GM18498 (cell line): ENCODE data around the gene KRT82.

Source experiments
- ATAC-seq: cut with Tn5 transposase; IDR thresholded peaks from one replicate; pipeline ENCODE4 v1.9.1; 2021; ENCODE audit warnings: mild to moderate bottlenecking, moderate library complexity; ENCODE audit not compliant: unreplicated experiment

Gene KRT82

DNA sequence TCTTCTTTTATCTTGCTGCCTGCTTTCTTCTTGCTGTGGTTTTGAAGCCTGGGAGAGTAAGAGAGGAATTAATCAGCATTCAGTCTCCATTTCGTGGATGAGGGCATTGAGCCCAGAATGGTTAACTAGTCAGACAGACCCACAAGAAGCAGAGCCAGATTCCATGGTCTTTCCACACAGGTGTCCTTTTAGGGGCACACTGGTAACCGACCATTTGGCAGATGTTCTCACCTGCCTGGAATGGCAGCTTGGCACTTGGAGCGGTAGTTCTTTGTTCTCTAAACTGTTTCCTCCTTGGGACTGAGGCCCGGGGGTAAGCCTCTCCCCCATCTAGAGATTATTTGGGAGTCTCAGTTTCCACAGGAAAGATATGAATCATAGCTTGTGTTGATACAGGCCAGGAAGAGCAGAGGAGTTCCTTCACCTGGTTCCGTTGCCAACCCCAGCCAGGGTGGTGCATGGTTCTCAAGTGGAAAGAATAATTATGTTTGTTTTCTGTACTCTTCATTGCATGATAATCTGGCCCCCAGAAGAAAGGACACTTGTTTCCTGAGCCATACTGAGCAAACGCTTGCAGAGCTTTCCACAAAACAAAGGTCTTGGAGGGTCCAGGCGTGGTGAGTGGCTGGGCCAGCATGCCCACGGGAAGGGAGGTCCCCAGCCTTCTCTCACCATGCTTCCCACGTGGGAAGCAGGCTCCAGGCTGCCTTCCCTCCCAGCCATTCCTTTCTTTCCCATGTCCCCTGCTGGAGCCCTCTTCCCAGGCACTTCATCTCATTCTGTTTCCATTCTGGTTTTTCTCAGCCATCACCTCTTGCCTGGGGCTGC, 30.1 kb upstream of the KRT82 start:
- ATAC-seq, result no peak

DNA sequence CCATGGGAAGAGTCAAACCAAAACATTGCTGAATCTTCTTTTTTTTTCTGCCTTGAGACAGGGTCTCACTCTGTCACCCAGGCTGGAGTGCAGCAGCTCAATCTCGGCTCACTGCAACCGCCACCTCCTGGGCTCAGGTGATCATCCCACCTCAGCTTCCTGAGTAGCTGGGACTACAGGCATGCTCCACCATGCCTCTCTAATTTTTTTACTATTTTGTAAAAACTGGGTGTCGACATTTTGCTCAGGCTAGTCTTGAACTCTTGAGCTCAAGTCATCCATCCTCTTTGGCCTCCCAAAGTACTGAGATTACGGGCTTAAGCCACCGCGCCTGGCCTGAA, 29.5 kb upstream of the KRT82 start:
- ATAC-seq, result no peak

DNA sequence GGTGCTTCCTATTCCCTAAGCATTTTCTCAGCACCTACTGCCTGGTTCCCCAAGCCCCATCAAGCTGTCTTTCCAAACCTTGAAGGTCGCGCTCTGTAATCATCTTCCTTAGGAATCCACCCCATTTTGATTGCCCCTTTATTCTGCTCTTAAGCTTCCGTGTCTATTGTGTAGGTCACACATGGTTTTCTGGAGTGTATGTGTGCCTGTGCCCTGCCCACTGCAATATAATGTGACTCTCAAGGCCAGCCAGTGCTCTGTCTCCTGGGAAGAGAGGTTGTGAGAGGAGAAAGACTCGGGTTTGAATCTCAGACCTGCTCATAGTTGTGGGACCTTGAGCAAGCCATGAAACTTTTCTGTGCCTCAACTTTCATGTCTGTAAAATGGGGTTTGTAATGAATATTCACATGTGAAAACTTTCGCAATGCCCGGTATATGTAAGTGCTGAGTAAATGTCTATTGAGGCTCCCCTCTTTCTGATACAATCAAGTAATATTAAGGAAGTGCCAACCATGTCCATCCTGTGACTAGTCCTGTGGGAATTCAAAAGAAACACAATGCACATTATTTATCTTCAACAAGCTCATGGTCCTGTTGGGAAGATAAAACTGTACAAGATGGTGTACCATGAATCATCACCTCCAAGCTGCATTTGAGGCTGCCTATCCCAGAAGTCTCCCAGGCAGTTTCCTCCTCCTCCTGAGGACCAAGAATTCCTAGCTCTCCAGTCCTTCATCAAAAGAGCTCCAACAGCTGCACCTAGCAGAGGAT, 28.8 kb upstream of the KRT82 start:
- no peak for ATAC-seq

DNA sequence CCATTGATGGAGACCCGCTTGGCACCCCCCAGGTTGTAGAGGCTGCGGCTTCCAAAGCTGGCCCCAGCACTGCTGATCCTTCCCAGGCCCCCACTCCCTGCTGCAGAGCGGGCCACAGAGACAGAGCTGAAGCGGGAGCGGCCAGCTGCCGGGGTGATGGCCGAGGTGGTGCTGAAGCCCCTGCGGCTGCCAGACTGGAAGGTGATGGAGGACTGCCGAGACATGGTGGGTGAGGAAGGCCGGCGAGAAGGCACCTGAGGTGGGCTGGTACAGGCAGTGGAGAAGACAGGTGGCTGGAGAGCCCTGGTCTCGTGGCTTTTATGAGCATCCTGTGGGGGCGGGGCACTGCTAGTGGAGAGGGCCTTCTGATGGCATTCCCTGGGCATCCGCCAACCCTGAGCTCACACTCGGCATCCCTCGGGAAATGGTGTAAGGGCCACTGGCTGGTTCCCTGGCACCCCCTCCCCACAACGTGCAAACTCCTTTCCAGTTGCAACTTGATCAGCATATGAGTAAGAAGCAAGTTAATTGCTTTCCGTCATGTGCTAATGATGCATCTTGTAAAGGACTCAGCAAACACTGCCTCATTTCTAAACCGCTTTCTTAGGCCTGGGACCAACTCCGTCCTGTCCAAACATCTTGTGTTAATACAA, 28.1 kb upstream of the KRT82 start, which contains the start of gene KRT75:
Gene KRT75, minus strand, starts transcription at position 291 of the 653 bp plus-strand sequence. Its CDS starts 67 bp downstream, at position 224.
- ATAC-seq, result no peak

DNA sequence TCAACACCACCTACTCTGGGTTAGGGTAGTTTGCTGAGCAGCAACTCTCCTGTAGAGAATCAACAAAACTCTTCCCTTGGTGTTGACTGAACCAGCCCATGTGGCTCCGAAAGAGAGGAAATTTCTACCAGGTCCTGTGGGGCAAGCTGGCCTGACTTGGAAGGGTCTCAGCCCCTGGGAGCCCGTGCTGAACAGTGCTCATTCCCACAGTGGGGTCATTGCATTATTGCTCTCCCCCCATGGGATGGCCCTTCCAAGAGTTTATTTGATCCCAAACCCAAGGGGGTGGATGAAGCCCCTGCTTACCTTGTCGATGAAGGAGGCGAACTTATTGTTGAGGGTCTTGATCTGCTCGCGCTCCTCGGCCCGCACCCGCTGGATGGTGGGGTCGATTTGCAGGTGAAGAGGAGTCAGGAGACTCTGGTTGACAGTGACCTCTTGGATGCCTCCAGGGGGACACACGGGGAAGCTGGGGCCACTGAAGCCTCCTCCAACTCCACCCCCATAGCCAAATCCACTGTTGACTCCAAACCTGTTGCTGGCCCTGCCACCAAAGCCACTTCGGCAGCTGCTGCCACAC, 27.5 kb upstream of the KRT82 start:
- ATAC-seq, result no peak

DNA sequence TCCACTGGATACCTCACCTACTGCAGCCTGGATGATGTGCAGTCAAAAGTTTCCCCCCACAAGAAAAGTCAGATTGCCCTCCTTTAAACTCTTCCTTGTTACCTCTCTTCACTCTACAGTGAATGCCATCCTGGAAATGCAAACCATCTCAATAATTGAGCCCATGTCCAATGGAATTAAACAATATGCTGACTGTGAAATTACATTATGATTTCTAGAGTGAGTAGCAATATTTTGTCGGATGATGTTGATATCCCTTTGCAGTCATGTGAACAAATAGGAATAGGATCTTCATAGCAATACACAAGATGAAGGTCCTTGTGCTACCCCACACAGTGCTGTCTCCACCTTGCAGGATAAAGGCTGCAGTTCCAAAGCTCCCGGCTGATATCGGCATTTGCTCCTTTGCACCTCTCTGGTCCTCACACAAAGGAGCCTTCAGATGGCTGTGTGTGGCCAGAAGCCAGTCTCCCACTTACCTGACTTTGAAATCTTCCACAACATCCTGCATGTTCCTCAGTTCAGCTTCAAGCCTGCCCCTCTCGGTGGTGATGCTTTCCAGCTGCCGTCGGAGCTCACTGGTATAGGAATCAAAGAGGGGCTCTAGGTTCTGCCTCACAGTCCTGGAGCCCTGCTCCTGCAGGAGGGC, 26.5 kb upstream of the KRT82 start:
- ATAC-seq, result no peak

DNA sequence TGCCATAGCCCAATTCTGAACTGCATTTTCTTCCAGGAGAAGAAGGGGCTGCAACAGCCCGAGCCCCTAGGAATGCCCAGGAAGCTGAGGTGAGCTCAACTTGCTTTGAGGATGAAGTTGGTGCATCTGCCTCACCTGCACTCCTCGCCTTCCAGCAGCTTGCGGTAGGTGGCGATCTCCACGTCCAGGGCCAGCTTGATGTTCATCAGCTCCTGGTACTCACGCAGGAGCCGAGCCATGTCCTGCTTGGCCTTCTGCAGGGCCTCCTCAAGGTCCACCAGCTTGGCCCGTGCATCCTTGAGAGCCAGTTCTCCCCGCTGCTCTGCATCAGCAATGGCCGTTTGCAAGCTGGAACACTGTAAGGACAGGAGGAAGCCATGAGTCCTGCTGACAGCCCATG, 22.0 kb upstream of the KRT82 start:
- no peak for ATAC-seq

DNA sequence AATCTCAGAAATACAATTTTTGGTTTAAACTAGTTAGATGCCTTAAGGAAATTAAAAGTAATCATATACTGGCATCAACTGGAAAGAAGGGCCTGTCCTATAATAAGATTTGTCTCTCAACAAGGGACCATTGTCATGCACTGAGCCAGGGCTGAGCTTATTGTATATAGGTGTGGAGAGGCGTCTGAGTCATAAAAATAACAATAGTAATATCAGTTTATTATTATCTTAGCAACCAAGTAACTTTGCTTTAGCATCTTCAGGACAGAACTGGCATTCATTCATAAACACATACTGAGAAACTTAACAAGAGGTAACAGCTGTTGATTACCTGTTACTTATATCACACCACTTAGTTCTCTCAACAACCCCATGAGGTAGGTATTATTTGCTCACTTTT, 20.9 kb upstream of the KRT82 start:
- no peak for ATAC-seq

DNA sequence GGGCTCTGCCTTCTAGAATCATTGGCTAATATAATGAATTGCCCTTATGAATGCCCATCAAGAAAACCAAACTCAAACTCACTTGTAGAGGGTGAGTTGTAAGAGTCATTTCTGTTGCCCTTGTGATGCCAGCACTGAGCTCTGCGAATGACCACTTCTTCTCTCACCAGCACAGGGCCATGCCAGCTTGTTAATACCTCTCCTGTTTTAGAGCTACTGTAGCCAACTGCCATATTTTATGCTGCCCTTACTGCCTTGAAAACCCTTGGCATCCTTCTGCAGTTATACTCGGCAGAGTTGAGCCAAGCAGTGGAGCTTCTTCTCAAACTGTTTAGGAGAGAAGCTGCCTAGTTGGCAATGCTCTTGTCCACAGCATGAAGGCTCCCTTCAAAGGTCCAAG, 19.9 kb upstream of the KRT82 start:
- ATAC-seq, result no peak

DNA sequence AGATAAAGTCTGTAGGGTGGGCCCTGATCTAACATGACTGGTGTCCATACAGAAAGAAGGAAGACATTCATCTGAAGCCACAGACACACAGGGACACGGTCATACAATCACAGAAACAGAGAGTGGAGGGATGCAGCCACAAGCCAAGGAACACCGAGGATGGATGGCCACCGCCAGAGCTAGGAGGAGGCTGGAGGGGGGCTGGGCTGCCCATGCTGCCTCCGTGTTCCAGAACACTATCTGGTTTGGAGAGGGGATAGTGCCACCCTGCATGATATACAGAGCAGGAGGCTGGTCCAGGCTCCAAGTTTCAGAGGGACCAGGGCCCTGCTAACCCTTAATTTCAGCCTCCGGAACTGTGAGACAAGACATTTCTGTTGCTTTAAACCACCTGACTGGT, 19.3 kb upstream of the KRT82 start:
- no peak for ATAC-seq

DNA sequence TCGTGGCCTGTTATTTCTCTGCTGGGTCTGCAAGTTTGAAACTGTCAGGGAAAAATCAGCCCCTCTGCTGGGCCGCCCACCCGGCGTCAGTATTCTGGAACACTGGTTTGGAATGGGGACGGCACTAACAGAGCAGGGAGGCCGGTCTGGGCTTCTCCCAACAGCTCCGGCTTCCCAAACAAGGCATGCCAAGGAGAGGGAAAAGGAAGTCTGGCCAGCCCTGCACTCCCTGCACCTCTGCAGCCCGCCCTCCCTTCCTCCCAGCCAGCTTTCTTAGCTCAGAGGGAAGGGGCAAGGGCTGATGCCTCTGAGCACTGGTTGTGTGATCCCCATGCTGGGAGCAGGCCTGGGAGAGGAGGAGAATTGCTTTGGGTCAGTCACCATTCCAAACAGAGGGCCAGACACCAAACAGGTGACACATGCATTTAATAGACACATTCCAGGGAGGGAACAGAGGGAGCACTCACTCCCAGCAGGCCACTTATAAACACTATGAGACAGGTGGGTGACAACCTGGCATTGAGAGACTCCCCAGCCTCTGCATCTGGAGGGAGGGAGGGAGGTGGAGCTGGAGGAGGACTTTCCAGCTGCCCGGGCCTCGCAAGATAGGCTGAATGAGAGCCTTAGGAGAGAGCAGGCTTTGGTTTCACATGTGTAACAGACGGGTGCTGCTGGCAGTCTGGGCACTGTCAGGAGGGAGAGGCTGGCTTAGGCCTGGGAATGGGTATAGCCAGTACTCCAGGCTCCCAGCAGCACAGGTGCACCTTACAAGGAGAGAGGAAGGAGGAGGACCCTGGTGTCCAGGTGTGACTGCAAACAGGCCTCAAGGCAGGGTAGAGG, 17.7 kb upstream of the KRT82 start:
- no peak for ATAC-seq

DNA sequence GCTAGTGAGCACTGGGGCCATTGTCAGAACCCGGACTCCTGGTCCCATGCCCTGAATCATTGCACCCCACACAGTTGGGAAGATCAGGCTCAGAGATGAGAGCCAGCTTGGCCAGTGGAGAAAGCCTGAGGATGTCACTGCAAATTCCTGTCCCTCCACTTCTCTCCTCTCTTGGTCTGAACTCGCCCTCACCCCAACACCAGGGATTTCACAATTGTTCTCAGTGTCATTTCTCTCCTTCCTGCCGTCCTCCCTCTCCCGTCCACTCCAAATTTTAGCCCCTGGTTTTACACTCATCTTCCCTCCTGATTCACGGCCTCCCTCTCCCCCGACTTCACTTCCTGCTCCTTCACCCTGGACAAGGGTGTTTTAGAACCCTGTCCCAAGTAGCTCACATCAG, 16.9 kb upstream of the KRT82 start:
- no peak for ATAC-seq

DNA sequence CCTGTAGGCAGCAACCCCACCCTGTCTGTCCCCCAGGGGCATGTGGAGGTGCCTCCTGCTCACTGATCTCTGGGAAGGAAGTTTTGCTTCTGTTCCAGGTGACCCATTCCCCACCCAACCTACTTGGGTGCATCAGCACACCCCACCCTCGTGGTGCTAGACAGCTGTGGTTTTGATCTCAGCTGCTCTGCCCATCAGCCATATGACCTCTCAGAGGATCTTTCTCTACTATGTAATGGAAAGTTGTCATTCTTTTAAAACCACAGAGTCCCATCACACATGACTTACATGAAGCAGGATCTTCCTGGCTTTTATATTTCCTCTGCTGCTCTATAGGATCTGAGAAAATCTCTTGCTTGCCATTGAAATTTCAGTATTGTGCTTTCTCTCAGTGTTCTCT, 13.5 kb upstream of the KRT82 start:
- ATAC-seq, result no peak

DNA sequence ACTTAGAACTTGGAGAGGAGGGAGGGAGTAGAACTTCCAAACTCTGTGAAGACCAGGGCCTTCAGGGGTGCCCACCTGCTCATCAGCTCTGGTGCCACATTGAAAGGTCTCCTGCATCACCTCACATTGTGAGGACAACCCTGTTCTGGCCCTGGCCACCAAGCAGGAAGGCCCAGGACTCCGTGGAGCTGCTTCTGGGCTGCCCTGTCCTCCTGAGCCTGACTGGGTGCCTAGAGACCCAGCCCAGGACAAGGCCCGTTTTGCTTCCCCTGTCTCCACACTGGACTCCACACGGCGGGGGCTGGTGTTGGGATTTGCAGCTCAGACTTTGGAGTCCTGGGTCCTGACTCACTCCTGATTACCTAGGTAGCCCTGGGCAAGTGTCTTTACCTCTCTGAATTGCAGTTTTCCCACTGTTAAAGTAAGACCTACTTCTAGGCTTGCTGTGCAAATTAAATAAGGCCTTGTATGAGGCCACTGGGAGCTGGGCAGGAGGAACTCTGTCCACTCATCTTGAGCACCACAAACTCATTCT, 12.5 kb upstream of the KRT82 start:
- ATAC-seq, result no peak

DNA sequence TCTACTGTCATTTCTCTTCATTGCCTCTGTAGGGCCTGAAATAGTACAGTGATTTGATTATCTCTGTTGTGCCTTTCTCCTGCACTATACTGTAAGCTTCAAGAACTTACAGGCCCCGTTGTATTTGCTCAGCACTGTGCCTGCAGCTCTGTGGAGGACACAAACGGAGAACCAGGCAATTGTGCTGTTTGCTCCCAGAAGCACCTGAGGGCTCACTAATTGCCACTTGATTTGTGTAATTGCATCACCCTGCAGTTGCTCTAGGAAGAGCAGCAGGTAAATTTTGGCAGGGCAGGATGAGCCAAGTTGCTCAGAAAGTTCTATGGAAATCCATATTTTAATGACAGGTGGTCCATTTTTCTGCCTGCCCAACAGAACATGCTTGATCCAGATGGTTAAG, 11.6 kb upstream of the KRT82 start:
- ATAC-seq, result no peak

DNA sequence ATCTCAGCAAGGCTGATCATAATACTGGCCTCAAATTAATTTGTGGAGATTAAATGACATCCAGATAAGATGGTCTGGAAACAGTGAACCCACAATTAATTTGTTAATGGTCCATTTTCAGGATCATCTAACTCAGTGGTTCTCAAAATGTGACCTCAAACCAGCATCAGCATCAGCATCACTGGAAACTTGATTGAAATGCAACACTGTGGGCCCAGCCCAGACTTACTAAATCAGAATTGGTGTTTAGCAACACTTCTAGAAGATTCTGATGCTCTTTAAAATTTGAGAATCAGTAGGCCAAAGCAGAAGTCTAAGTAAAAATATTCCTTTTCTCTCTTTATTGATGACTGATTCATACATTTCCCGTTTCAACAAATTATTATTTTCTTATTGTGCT, 10.7 kb upstream of the KRT82 start:
- no peak for ATAC-seq

DNA sequence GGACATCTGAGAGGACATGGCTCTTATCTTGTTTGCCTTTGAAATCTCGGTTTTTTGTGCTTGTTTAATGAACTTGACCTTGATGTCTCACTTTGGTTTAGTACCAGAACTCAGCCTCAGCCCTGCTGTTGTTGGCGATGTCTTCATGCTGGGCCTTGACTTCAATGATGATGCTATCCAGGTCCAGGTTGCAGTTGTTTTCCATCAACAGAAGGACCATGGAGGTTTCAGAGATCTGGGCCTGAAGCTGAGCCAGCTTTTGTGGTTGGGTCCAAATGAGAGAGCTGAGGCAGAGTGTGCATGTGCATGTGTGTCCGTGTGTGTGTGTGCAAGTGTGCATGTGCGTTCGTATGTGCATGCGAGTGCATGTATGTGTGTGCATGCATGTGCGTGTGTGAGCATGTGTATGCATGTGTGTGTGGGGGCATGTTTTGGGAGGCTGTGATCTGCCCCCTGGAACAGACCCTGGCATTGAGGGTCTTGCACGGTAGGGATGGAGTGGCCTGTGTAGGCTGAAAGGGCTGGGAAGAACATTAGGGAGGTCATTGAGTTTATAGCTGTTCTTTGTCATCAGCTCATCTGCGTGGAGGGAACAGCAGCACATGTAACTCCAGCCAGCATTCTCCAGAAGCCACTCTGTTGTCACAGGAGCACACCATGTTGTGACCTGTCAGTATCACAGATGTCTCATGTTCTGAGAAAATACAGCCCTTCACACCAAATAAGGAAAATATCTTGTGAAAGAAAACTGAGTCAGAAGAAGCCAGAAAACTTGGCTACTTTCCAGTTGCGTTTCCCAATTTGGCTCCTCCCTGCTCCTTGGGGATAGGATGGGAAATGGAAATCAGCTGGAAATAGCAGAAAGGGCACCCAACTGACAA, 10.0 kb upstream of the KRT82 start:
- ATAC-seq, result no peak

DNA sequence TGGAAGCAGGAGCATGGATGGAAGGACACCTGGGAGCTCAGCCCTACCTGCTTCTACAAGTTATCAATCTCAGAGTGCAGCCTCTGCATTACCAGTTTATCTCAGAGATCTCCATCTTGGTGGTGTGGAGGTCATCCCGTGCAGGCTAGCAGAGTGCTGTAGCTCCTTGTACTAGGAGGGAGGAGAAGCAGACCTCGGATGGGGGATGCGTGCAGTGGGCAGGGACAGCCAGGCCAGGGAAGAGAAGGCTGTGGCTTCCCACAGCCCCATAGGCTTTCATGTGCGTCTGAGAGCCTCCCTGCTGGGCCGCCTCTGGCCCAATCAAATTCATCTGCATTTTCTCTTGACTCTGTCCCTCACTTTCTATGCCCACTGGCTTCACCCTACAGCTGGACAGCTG, 8.8 kb upstream of the KRT82 start:
- ATAC-seq, result no peak

DNA sequence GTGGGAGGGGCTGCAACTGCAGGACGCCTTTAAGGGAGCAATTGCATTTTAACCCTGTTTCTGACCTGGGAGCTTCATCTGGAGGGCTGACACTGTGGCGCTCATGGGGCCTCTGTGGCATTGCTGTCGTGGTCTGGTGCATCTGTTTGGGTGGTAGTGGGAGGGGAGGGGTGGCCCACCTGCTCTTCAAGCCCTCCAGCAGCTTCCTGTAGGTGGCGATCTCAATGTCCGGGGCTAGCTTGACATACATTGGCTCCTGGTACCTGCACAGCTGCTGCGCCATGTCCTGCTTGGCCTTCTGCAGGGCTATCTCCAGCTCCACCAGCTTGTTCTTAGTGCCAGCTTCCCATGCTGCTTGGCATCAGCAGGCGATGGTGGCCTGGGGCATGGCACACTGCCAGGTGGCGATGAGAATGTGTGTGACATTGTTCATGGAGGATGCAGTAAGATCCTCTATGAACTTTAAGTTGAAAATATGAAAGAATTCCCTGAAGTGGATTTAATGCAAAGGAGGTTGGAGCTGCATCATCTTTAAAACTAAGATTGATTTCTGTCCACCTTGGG, 7.7 kb upstream of the KRT82 start:
- no peak for ATAC-seq
